ENCODE data around the gene RANBP2. TPM values are rescaled to one million over a fixed set of nuclear protein-coding genes. Genes with fewer than 3 reads are reported as not detected.

The RANBP2 gene
- total RNA-seq, 4 donors from 2014 or later = 53.3 to 87.4 (median 68.4) TPM

DNA sequence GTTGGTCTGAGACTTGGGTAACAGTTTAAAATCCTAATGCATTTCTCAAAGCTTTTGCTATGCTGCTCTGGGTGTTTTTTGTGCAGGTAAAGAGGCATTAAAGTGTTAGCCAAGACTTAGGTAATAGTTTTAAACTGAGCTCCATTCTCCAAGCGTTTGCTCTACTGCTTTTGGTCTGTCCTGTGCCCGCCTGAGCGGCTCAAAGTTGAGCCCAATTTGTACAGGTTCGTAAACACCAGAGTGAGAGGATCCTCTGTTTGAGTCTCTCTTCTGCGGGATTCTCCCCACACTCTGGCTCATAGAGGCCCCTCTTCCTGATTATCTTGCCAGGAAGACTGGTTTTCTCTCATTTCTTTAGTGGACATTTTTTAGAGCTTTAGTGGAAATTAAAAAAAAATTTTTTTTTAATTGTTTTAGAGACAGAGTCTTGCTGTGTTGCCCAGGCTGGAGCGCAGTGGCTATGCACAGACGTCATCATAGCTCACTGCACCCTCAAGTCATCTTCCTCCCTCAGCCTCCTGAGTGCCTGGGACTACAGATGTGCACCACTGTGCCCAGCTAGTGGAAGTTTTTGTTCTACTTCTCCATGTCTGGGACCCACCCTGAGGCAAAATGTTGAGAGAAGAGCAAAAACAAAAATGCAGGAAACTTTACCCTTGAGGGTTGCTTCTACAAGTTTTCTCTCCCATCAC lies 83.9 kb downstream of the RANBP2 start:
- Histone ChIP-seq H3K27me3 (no peaks in the 10 kb centered on the region), H3K9me3 (no peaks in the 10 kb centered on the region), H3K4me3 (no peak overlapping the region), H3K36me3 (peaks cover 11% of the 10 kb centered on the region), H3K4me1 (no peaks in the 10 kb centered on the region), H3K27ac (no peak overlapping the region)
- DNase-seq (ENCODE audit: low spot score in 2 of 2) = no peak
- no peak for TF ChIP-seq EP300 (IDR thresholded peaks at IDR 0.05)
- TF ChIP-seq POLR2A (IDR thresholded peaks at IDR 0.05) = no peak
- TF ChIP-seq POLR2AphosphoS5 (IDR thresholded peaks at IDR 0.05) = no peak
- TF ChIP-seq CTCF (IDR thresholded peaks at IDR 0.05) = no peak
- WGBS = 93% methylated on average over 7 of the region's 7 CpGs

GRCh38 chr2:108805032-108805431 lies 85.8 kb downstream of the RANBP2 start:
- Histone ChIP-seq H3K9me3 (peaks cover 5% of the 10 kb centered on the region), H3K4me1 (no peaks in the 10 kb centered on the region), H3K27ac (no peak overlapping the region), H3K4me3 (no peak overlapping the region), H3K36me3 (peaks cover 11% of the 10 kb centered on the region), H3K27me3 (no peaks in the 10 kb centered on the region)
- TF ChIP-seq POLR2AphosphoS5 (IDR thresholded peaks at IDR 0.05) (no peak), POLR2A (IDR thresholded peaks at IDR 0.05) (no peak), EP300 (IDR thresholded peaks at IDR 0.05) (no peak), CTCF (IDR thresholded peaks at IDR 0.05) (no peak)
- 66% methylated on average over 1 of the region's 1 CpG for WGBS
- DNase-seq (ENCODE audit: low spot score in 2 of 2) = no peak

- 82% methylated on average over 1 of the region's 1 CpG for WGBS
- Histone ChIP-seq H3K27ac (no peak overlapping the region), H3K27me3 (no peaks in the 10 kb centered on the region), H3K9me3 (peaks cover 6% of the 10 kb centered on the region), H3K4me1 (no peaks in the 10 kb centered on the region), H3K4me3 (no peak overlapping the region), H3K36me3 (peaks cover 11% of the 10 kb centered on the region)
- no peak for DNase-seq (ENCODE audit: low spot score in 2 of 2)
- TF ChIP-seq POLR2A (IDR thresholded peaks at IDR 0.05) (no peak), CTCF (IDR thresholded peaks at IDR 0.05) (no peak), EP300 (IDR thresholded peaks at IDR 0.05) (no peak), POLR2AphosphoS5 (IDR thresholded peaks at IDR 0.05) (no peak)
These were observed 86.5 kb downstream of the RANBP2 start for GRCh38 chr2:108805782-108806181.

GRCh38 chr2:108806371-108807113 lies 87.3 kb downstream of the RANBP2 start:
- Histone ChIP-seq H3K27ac (no peak overlapping the region), H3K4me1 (no peaks in the 10 kb centered on the region), H3K36me3 (peaks cover 11% of the 10 kb centered on the region), H3K4me3 (no peak overlapping the region), H3K9me3 (peaks cover 6% of the 10 kb centered on the region), H3K27me3 (no peaks in the 10 kb centered on the region)
- WGBS = 74% methylated on average over 6 of the region's 6 CpGs
- no peak for DNase-seq (ENCODE audit: low spot score in 2 of 2)
- TF ChIP-seq EP300 (IDR thresholded peaks at IDR 0.05) (no peak), CTCF (IDR thresholded peaks at IDR 0.05) (no peak)

GRCh38 chr2:108809936-108810335 lies 90.7 kb downstream of the RANBP2 start:
- DNase-seq (ENCODE audit: low spot score in 2 of 2) = no peak
- H3K27ac ChIP-seq = no peak overlapping the region
- TF ChIP-seq CTCF (IDR thresholded peaks at IDR 0.05) = no peak
- peaks cover 6% of the 10 kb centered on the region for H3K9me3 ChIP-seq
- H3K27me3 ChIP-seq = no peaks in the 10 kb centered on the region
- peaks cover 13% of the 10 kb centered on the region for H3K36me3 ChIP-seq
- 100% methylated on average over 3 of the region's 3 CpGs for WGBS
- H3K4me1 ChIP-seq = no peaks in the 10 kb centered on the region
- no peak overlapping the region for H3K4me3 ChIP-seq

Data from suprapubic skin (tissue), 4 donors.